Lower lobe of right lung (tissue), 2 donors: Measurements from ENCODE around the gene IPCEF1. TPM values are rescaled to one million over a fixed set of nuclear protein-coding genes. Genes with fewer than 3 reads are reported as not detected.

Experiments
- ATAC-seq, 2 donors: fragments of 200-7000 bp; cut with Tn5 transposase; one replicate each; pipeline ENCODE4 v1.9.1; 2020 to 2022; ENCODE audit warnings: mild to moderate bottlenecking in 2 of 2, moderate library complexity in 2 of 2
- DNase-seq: peaks from one replicate; pipeline ENCODE4 v3.0.0-alpha.2; 2020
- H3K27ac ChIP-seq: fragments of 200-600 bp; one replicate; pipeline ENCODE4 v1.8.0; 2022
- H3K27me3 ChIP-seq: fragments of 200-600 bp; one replicate; pipeline ENCODE4 v1.8.0; 2022; ENCODE audit warnings: low read depth
- H3K36me3 ChIP-seq: fragments of 200-600 bp; one replicate; pipeline ENCODE4 v1.8.0; 2022; ENCODE audit warnings: mild to moderate bottlenecking
- H3K4me1 ChIP-seq: fragments of 200-600 bp; one replicate; pipeline ENCODE4 v1.8.0; 2022
- H3K4me3 ChIP-seq: fragments of 200-600 bp; one replicate; pipeline ENCODE4 v1.8.0; 2022; ENCODE audit warnings: mild to moderate bottlenecking
- H3K9me3 ChIP-seq: fragments of 200-600 bp; one replicate; pipeline ENCODE4 v1.8.0; 2022
- intact Hi-C: fragments of 100-400 bp; cut with DNase I; formaldehyde crosslinking; loops from one replicate; pipeline ENCODE4 v1.11.0; 2022
- total RNA-seq: library from RNA; stranded (reverse); fragmentation: NEBNext Ultra II Directional; extraction: Animal tissue kit (Norgen Biotek cat#: 25700); gene quantifications from one replicate; pipeline ENCODE4 v1.2.1, GENCODE V29; 2021
- TF ChIP-seq, protein P1 (sequence below): fragments of 200-600 bp; IDR thresholded peaks from one replicate; pipeline ENCODE4 v1.8.0; 2022; ENCODE audit warnings: antibody characterized with exemption, mild to moderate bottlenecking
- donor health status: DM: no; HTN: yes; CAD: no; lungs with severe emphysema.

The IPCEF1 gene
- total RNA-seq, 1 donor from 2014 or later = 7.9 TPM

DNA sequence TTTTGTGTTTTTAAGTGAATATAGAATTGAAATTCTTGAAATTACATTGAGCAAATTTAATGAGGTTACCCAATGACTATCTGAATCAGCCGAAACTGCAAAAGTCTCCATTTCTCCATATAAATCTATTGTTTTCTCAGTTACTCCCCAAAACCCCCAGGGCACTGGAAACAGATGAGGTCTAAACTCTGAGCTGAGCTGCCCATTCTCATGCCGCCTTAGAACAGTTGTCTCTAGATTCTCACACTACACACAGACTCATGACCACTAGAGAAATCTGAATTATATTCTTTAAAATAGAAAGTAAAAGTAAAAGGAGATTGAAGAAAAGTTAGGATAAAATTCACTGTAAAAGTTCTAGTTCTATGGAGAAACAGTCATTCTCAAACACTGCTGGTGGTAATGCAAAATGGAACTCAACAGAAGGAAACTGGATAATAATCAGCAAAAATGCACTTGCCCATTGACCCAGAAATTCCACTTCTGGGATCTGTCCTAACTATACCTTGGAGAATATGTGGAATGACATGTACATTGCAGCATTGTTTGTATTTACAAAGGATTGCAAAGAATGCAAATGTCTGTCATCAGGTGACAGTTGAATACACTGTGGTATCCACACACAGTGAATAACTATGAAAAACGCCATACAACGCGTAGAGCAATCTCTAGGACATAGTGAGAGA, 125.5 kb downstream of the IPCEF1 start:
- DNase-seq (no peak), ATAC-seq (no peak)
- intact Hi-C loops = no loop called here
- Histone ChIP-seq H3K27ac (no peak overlapping the region), H3K4me1 (no peaks in the 10 kb centered on the region), H3K9me3 (no peaks in the 10 kb centered on the region), H3K27me3 (no peaks in the 10 kb centered on the region), H3K4me3 (no peak overlapping the region), H3K36me3 (no peaks in the 10 kb centered on the region)
- TF ChIP-seq, protein P1, sequence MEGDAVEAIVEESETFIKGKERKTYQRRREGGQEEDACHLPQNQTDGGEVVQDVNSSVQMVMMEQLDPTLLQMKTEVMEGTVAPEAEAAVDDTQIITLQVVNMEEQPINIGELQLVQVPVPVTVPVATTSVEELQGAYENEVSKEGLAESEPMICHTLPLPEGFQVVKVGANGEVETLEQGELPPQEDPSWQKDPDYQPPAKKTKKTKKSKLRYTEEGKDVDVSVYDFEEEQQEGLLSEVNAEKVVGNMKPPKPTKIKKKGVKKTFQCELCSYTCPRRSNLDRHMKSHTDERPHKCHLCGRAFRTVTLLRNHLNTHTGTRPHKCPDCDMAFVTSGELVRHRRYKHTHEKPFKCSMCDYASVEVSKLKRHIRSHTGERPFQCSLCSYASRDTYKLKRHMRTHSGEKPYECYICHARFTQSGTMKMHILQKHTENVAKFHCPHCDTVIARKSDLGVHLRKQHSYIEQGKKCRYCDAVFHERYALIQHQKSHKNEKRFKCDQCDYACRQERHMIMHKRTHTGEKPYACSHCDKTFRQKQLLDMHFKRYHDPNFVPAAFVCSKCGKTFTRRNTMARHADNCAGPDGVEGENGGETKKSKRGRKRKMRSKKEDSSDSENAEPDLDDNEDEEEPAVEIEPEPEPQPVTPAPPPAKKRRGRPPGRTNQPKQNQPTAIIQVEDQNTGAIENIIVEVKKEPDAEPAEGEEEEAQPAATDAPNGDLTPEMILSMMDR = no peak

DNA sequence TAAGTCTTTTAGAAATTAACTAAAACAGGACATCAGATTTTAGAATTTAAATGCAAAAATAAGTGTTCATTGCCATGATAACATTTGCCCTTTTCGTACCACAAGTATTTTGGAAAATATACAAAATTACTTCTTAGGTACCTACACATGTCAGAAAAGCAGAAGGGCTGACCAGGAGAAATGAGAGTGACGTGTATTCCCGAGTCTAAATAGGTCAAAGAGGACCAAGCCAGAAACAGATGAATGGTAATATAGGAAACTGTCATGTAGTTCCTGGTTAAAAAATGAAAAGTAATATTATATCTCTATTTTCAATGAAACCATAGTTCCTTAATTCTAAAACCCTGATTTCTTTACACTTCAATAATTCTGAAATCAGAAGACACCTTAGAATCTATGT, 126.2 kb downstream of the IPCEF1 start:
- no peaks in the 10 kb centered on the region for H3K9me3 ChIP-seq
- H3K27me3 ChIP-seq = no peaks in the 10 kb centered on the region
- no peak overlapping the region for H3K4me3 ChIP-seq
- H3K27ac ChIP-seq = no peak overlapping the region
- intact Hi-C loops = no loop called here
- ATAC-seq = peak in 1 of 2 donors; percentile 65
- H3K4me1 ChIP-seq = no peaks in the 10 kb centered on the region
- DNase-seq = no peak
- TF ChIP-seq, protein P1 = no peak
- no peaks in the 10 kb centered on the region for H3K36me3 ChIP-seq

GRCh38 chr6:154229786-154230185, 126.8 kb downstream of the IPCEF1 start:
- ATAC-seq = peak; percentile 58 to 72
- intact Hi-C loops = no loop called here
- Histone ChIP-seq H3K4me1 (no peaks in the 10 kb centered on the region), H3K27me3 (no peaks in the 10 kb centered on the region), H3K4me3 (no peak overlapping the region), H3K9me3 (no peaks in the 10 kb centered on the region), H3K27ac (no peak overlapping the region), H3K36me3 (no peaks in the 10 kb centered on the region)
- DNase-seq = no peak
- TF ChIP-seq, protein P1 = no peak

GRCh38 chr6:154228521-154228905, 128.1 kb downstream of the IPCEF1 start:
- no peaks in the 10 kb centered on the region for H3K27me3 ChIP-seq
- TF ChIP-seq, protein P1 = no peak
- intact Hi-C loops = no loop called here

GRCh38 chr6:154227862-154228520, 128.6 kb downstream of the IPCEF1 start:
- DNase-seq = no peak
- TF ChIP-seq, protein P1 = no peak
- Histone ChIP-seq H3K27ac (no peak overlapping the region), H3K4me3 (no peak overlapping the region), H3K9me3 (no peaks in the 10 kb centered on the region), H3K4me1 (no peaks in the 10 kb centered on the region), H3K27me3 (no peaks in the 10 kb centered on the region), H3K36me3 (no peaks in the 10 kb centered on the region)
- no peak for ATAC-seq
- intact Hi-C loops = no loop called here

More at GRCh38 chr6:154228521-154228905, 128.1 kb downstream of the IPCEF1 start:
- no peak overlapping the region for H3K4me3 ChIP-seq
- no peaks in the 10 kb centered on the region for H3K36me3 ChIP-seq
- no peak for ATAC-seq
- no peaks in the 10 kb centered on the region for H3K4me1 ChIP-seq
- no peak overlapping the region for H3K27ac ChIP-seq
- no peak for DNase-seq
- no peaks in the 10 kb centered on the region for H3K9me3 ChIP-seq
